Duodenal mucosa (tissue), 2 donors: ENCODE measurements around the gene MEIS1.

Source experiments
- H3K27ac ChIP-seq: one replicate; pipeline ENCODE4 v1.7.0; 2013; ENCODE audit warnings: low read depth, low read length
- H3K27me3 ChIP-seq, 2 donors: one replicate each; pipeline ENCODE4 v1.7.0; 2013; ENCODE audit warnings: low read length in 2 of 2, control low read depth in 1 of 2; ENCODE audit not compliant: insufficient read depth in 2 of 2, control insufficient read depth in 1 of 2
- H3K36me3 ChIP-seq, 2 donors: one replicate each; pipeline ENCODE4 v1.7.0; 2013; ENCODE audit warnings: low read length in 2 of 2, control low read depth in 1 of 2; ENCODE audit not compliant: insufficient read depth in 2 of 2, control insufficient read depth in 1 of 2
- H3K4me1 ChIP-seq, 2 donors: one replicate each; pipeline ENCODE4 v1.7.0; 2013; ENCODE audit warnings: low read length in 2 of 2, control low read depth in 1 of 2; ENCODE audit not compliant: insufficient read depth in 2 of 2, control insufficient read depth in 1 of 2
- H3K4me3 ChIP-seq, 2 donors: one replicate each; pipeline ENCODE4 v1.7.0; 2013; ENCODE audit warnings: low read length in 2 of 2, low read depth in 1 of 2
- H3K9ac ChIP-seq, 2 donors: one replicate each; pipeline ENCODE4 v1.7.0; 2013; ENCODE audit warnings: low read length in 2 of 2, low read depth in 1 of 2
- H3K9me3 ChIP-seq, 2 donors: one replicate each; pipeline ENCODE4 v1.7.0; 2013; ENCODE audit warnings: low read length in 2 of 2, control low read depth in 1 of 2; ENCODE audit not compliant: control insufficient read depth in 1 of 2

Gene MEIS1

GRCh38 chr2:66457545-66457944, 22.6 kb downstream of the MEIS1 start:
- Histone ChIP-seq H3K9me3 (no peaks in the 10 kb centered on the region), H3K4me3 (no peak overlapping the region), H3K27me3 (peaks cover 0 to 8% of the 10 kb centered on the region in 2 donors), H3K36me3 (no peaks in the 10 kb centered on the region), H3K9ac (no peak overlapping the region), H3K4me1 (no peaks in the 10 kb centered on the region), H3K27ac (no peak overlapping the region)

GRCh38 chr2:66460031-66460430, 25.1 kb downstream of the MEIS1 start:
- Histone ChIP-seq H3K4me1 (no peaks in the 10 kb centered on the region), H3K36me3 (no peaks in the 10 kb centered on the region), H3K4me3 (no peak overlapping the region), H3K27me3 (peaks cover 0 to 8% of the 10 kb centered on the region in 2 donors), H3K9me3 (no peaks in the 10 kb centered on the region), H3K9ac (no peak overlapping the region), H3K27ac (no peak overlapping the region)

- Histone ChIP-seq H3K9me3 (no peaks in the 10 kb centered on the region), H3K4me1 (no peaks in the 10 kb centered on the region), H3K36me3 (no peaks in the 10 kb centered on the region), H3K9ac (no peak overlapping the region), H3K27me3 (peaks cover 0 to 8% of the 10 kb centered on the region in 2 donors), H3K4me3 (no peak overlapping the region), H3K27ac (no peak overlapping the region)
These were observed 26.2 kb downstream of the MEIS1 start for GRCh38 chr2:66461001-66461663.

- no peak overlapping the region for H3K9ac ChIP-seq
These were observed 27.0 kb downstream of the MEIS1 start for GRCh38 chr2:66461664-66462500.

GRCh38 chr2:66462501-66462825, 27.5 kb downstream of the MEIS1 start:
- no peak overlapping the region for H3K9ac ChIP-seq
- no peaks in the 10 kb centered on the region for H3K9me3 ChIP-seq
- no peaks in the 10 kb centered on the region for H3K36me3 ChIP-seq
- H3K27ac ChIP-seq = no peak overlapping the region
- H3K27me3 ChIP-seq = peaks cover 0 to 8% of the 10 kb centered on the region in 2 donors
- no peaks in the 10 kb centered on the region for H3K4me1 ChIP-seq
- H3K4me3 ChIP-seq = no peak overlapping the region

More at GRCh38 chr2:66461664-66462500, 27.0 kb downstream of the MEIS1 start:
- peaks cover 0 to 8% of the 10 kb centered on the region in 2 donors for H3K27me3 ChIP-seq
- H3K4me1 ChIP-seq = no peaks in the 10 kb centered on the region
- no peak overlapping the region for H3K4me3 ChIP-seq
- no peaks in the 10 kb centered on the region for H3K36me3 ChIP-seq
- no peak overlapping the region for H3K27ac ChIP-seq
- H3K9me3 ChIP-seq = no peaks in the 10 kb centered on the region

- Histone ChIP-seq H3K27ac (no peak overlapping the region), H3K4me1 (no peaks in the 10 kb centered on the region), H3K27me3 (peaks cover 0 to 8% of the 10 kb centered on the region in 2 donors), H3K9me3 (no peaks in the 10 kb centered on the region), H3K36me3 (no peaks in the 10 kb centered on the region), H3K4me3 (no peak overlapping the region), H3K9ac (no peak overlapping the region)
These were observed 28.4 kb downstream of the MEIS1 start for GRCh38 chr2:66463206-66463755.

- Histone ChIP-seq H3K27me3 (peaks cover 0 to 7% of the 10 kb centered on the region in 2 donors), H3K27ac (no peak overlapping the region), H3K9me3 (no peaks in the 10 kb centered on the region), H3K9ac (no peak overlapping the region), H3K4me3 (no peak overlapping the region), H3K4me1 (peaks cover 0 to 2% of the 10 kb centered on the region in 2 donors), H3K36me3 (no peaks in the 10 kb centered on the region)
These were observed 30.2 kb downstream of the MEIS1 start for GRCh38 chr2:66464930-66465637.

- no peak overlapping the region for H3K27ac ChIP-seq
- H3K9me3 ChIP-seq = no peaks in the 10 kb centered on the region
- no peak overlapping the region for H3K4me3 ChIP-seq
- H3K4me1 ChIP-seq = peaks cover 0 to 10% of the 10 kb centered on the region in 2 donors
- H3K9ac ChIP-seq = no peak overlapping the region
- peaks cover 0 to 3% of the 10 kb centered on the region in 2 donors for H3K27me3 ChIP-seq
- H3K36me3 ChIP-seq = no peaks in the 10 kb centered on the region
These were observed 31.5 kb downstream of the MEIS1 start for GRCh38 chr2:66466433-66466832.

- Histone ChIP-seq H3K9ac (no peak overlapping the region), H3K4me3 (no peak overlapping the region), H3K36me3 (no peaks in the 10 kb centered on the region), H3K27ac (no peak overlapping the region), H3K27me3 (no peaks in the 10 kb centered on the region), H3K9me3 (no peaks in the 10 kb centered on the region), H3K4me1 (peaks cover 0 to 10% of the 10 kb centered on the region in 2 donors)
These were observed 32.8 kb downstream of the MEIS1 start for GRCh38 chr2:66467718-66468117.
